ENCODE results near the gene GABRD. TPM values are rescaled to one million over a fixed set of nuclear protein-coding genes. Genes with fewer than 3 reads are reported as not detected.

The GABRD gene
- total and polyA plus RNA-seq, 2 donors from 2014 or later, result 0.63 to 1.1 TPM

GRCh38 chr1:2021550-2021949 is 2.4 kb downstream of the GABRD start:
- Histone ChIP-seq H3K4me1 (ENCODE audit: control insufficient read depth in 2 of 3, insufficient read depth in 2 of 3, low read depth in 1 of 3, low read length in 3 of 3) (peaks cover 0 to 10% (median 0%) of the 10 kb centered on the region in 3 donors), H3K9me3 (ENCODE audit: control insufficient read depth in 2 of 3, insufficient read depth in 1 of 3, low read length in 3 of 3) (no peaks in the 10 kb centered on the region), H3K9ac (ENCODE audit: low read length in 3 of 3) (no peak overlapping the region), H3K27ac (ENCODE audit: low read depth in 2 of 2, low read length in 2 of 2) (no peak overlapping the region), H3K36me3 (ENCODE audit: control insufficient read depth in 2 of 3, insufficient read depth in 3 of 3, low read length in 3 of 3) (no peaks in the 10 kb centered on the region), H3K4me3 (ENCODE audit: low read length in 3 of 3) (no peak overlapping the region), H3K27me3 (ENCODE audit: control insufficient read depth, insufficient read depth, low read length) (peaks cover 5% of the 10 kb centered on the region)
- intact Hi-C loops (cut with DNase I), result no loop called here
- FAIRE-seq (no peak), DNase-seq (peak in 1 of 5 donors; percentile 36)
- TF ChIP-seq CTCF (IDR thresholded peaks at IDR 0.05; ENCODE audit: borderline replicate concordance, extremely low read depth, insufficient read depth), result no peak

GRCh38 chr1:2022063-2022770 is 3.1 kb downstream of the GABRD start:
- H3K36me3 ChIP-seq (ENCODE audit: control insufficient read depth in 2 of 3, insufficient read depth in 3 of 3, low read length in 3 of 3), result no peaks in the 10 kb centered on the region
- FAIRE-seq, result no peak
- peaks cover 5% of the 10 kb centered on the region for H3K27me3 ChIP-seq (ENCODE audit: control insufficient read depth, insufficient read depth, low read length)
- no peaks in the 10 kb centered on the region for H3K9me3 ChIP-seq (ENCODE audit: control insufficient read depth in 2 of 3, insufficient read depth in 1 of 3, low read length in 3 of 3)
- H3K4me1 ChIP-seq (ENCODE audit: control insufficient read depth in 2 of 3, insufficient read depth in 2 of 3, low read depth in 1 of 3, low read length in 3 of 3), result peaks cover 0 to 10% (median 0%) of the 10 kb centered on the region in 3 donors
- H3K4me3 ChIP-seq (ENCODE audit: low read length in 3 of 3), result no peak overlapping the region
- H3K9ac ChIP-seq (ENCODE audit: low read length in 3 of 3), result no peak overlapping the region
- intact Hi-C loops (cut with DNase I), result no loop called here
- no peak for TF ChIP-seq CTCF (IDR thresholded peaks at IDR 0.05; ENCODE audit: borderline replicate concordance, extremely low read depth, insufficient read depth)
- peak in 1 of 5 donors; percentile 41 for DNase-seq
- H3K27ac ChIP-seq (ENCODE audit: low read depth in 2 of 2, low read length in 2 of 2), result no peak overlapping the region

GRCh38 chr1:2023187-2023586 is 4.0 kb downstream of the GABRD start:
- Histone ChIP-seq H3K9me3 (ENCODE audit: control insufficient read depth in 2 of 3, insufficient read depth in 1 of 3, low read length in 3 of 3) (no peaks in the 10 kb centered on the region), H3K9ac (ENCODE audit: low read length in 3 of 3) (no peak overlapping the region), H3K36me3 (ENCODE audit: control insufficient read depth in 2 of 3, insufficient read depth in 3 of 3, low read length in 3 of 3) (no peaks in the 10 kb centered on the region), H3K27ac (ENCODE audit: low read depth in 2 of 2, low read length in 2 of 2) (no peak overlapping the region), H3K27me3 (ENCODE audit: control insufficient read depth, insufficient read depth, low read length) (peaks cover 5% of the 10 kb centered on the region), H3K4me3 (ENCODE audit: low read length in 3 of 3) (no peak overlapping the region), H3K4me1 (ENCODE audit: control insufficient read depth in 2 of 3, insufficient read depth in 2 of 3, low read depth in 1 of 3, low read length in 3 of 3) (peaks cover 0 to 10% (median 0%) of the 10 kb centered on the region in 3 donors)
- DNase-seq, result no peak
- intact Hi-C loops (cut with DNase I), result no loop called here
- no peak for FAIRE-seq
- no peak for TF ChIP-seq CTCF (IDR thresholded peaks at IDR 0.05; ENCODE audit: borderline replicate concordance, extremely low read depth, insufficient read depth)
